OCI-LY3 (cell line): ENCODE results near the gene MFSD12.
"Not testable (repeated sequence)": the region's sequence is repeated elsewhere in the genome, so short reads cannot be mapped to it uniquely, and the experiment has no call there.

Experiments used
- H2AFZ ChIP-seq: fragments of 200-600, 300-600 bp; shearing (Covaris generic); 2 replicates; pipeline ENCODE4 v1.6.0; 2014; ENCODE audit warnings: antibody characterized with exemption, low read depth, low read length
- H3K27ac ChIP-seq: fragments of 200-600, 300-600 bp; sonication (generic); 2 replicates; pipeline ENCODE4 v1.5.1; 2014; ENCODE audit warnings: mild to moderate bottlenecking, low read length, moderate library complexity, mixed read lengths
- H3K27me3 ChIP-seq: fragments of 200-600, 300-600 bp; sonication (generic); 2 replicates; pipeline ENCODE4 v1.6.1; 2014; ENCODE audit warnings: low read depth, low read length, mixed read lengths
- H3K36me3 ChIP-seq: fragments of 200-600, 300-600 bp; sonication (generic); replicated peaks from 2 replicates; pipeline ENCODE3; 2014; ENCODE audit warnings: low read depth, low read length, mixed read lengths
- H3K4me1 ChIP-seq: fragments of 300-600, 200-600 bp; sonication (generic); 2 replicates; pipeline ENCODE4 v1.6.1; 2014; ENCODE audit warnings: low read length, mixed read lengths
- H3K4me2 ChIP-seq: fragments of 200-600, 300-600 bp; sonication (generic); 2 replicates; pipeline ENCODE4 v1.6.1; 2014; ENCODE audit warnings: low read length, mixed read lengths
- H3K4me3 ChIP-seq: fragments of 300-600, 200-600 bp; sonication (generic); 2 replicates; pipeline ENCODE4 v1.5.1; 2014; ENCODE audit warnings: antibody characterized with exemption, mild to moderate bottlenecking, low read length, moderate library complexity
- H3K79me2 ChIP-seq: fragments of 300-600, 200-600 bp; shearing (Covaris generic); 2 replicates; pipeline ENCODE4 v1.6.1; 2014; ENCODE audit warnings: mild to moderate bottlenecking, low read length, mixed read lengths
- H3K9ac ChIP-seq: fragments of 300-600, 200-600 bp; shearing (Covaris generic); 2 replicates; pipeline ENCODE4 v1.6.0; 2014; ENCODE audit warnings: mild to moderate bottlenecking, low read length, moderate library complexity
- H3K9me3 ChIP-seq: fragments of 200-600, 300-600 bp; shearing (Covaris generic); 2 replicates; pipeline ENCODE4 v1.6.1; 2014; ENCODE audit warnings: low read length, mixed read lengths; ENCODE audit not compliant: insufficient read depth
- H4K20me1 ChIP-seq: fragments of 200-600, 300-600 bp; sonication (generic); 2 replicates; pipeline ENCODE4 v1.6.1; 2016; ENCODE audit warnings: low read length, mixed read lengths; ENCODE audit not compliant: insufficient read depth
- EZH2phosphoT487 ChIP-seq: fragments of 200-600 bp; shearing (Covaris generic); IDR thresholded peaks from 2 replicates; pipeline ENCODE4 v1.6.1; 2018; ENCODE audit warnings: antibody characterized with exemption, mixed run types, low read depth
- TF ChIP-seq, protein P1 (sequence below): fragments of 200-600, 300-600 bp; sonication (generic); IDR thresholded peaks from 2 replicates; pipeline ENCODE4 v1.5.1; 2014; ENCODE audit warnings: antibody characterized with exemption, low read length, low read depth

Gene MFSD12

GRCh38 chr19:3510727-3511126 lies 46.7 kb downstream of the MFSD12 start:
- TF ChIP-seq, protein P1, sequence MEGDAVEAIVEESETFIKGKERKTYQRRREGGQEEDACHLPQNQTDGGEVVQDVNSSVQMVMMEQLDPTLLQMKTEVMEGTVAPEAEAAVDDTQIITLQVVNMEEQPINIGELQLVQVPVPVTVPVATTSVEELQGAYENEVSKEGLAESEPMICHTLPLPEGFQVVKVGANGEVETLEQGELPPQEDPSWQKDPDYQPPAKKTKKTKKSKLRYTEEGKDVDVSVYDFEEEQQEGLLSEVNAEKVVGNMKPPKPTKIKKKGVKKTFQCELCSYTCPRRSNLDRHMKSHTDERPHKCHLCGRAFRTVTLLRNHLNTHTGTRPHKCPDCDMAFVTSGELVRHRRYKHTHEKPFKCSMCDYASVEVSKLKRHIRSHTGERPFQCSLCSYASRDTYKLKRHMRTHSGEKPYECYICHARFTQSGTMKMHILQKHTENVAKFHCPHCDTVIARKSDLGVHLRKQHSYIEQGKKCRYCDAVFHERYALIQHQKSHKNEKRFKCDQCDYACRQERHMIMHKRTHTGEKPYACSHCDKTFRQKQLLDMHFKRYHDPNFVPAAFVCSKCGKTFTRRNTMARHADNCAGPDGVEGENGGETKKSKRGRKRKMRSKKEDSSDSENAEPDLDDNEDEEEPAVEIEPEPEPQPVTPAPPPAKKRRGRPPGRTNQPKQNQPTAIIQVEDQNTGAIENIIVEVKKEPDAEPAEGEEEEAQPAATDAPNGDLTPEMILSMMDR: no peak
- no peak for TF ChIP-seq EZH2phosphoT487
- peaks cover 27% of the 10 kb centered on the region for H3K36me3 ChIP-seq
- no peak overlapping the region for H3K9ac ChIP-seq
- H3K9me3 ChIP-seq: no peaks in the 10 kb centered on the region
- H3K4me1 ChIP-seq: peaks cover 8% of the 10 kb centered on the region
- no peak overlapping the region for H2AFZ ChIP-seq
- no peak overlapping the region for H3K4me3 ChIP-seq
- H3K27me3 ChIP-seq: no peaks in the 10 kb centered on the region
- H3K27ac ChIP-seq: no peak overlapping the region
- peaks cover 69% of the 10 kb centered on the region for H4K20me1 ChIP-seq
- peaks cover 92% of the 10 kb centered on the region for H3K79me2 ChIP-seq
- H3K4me2 ChIP-seq: no peak overlapping the region

- Histone ChIP-seq H2AFZ (no peak overlapping the region), H3K4me2 (no peak overlapping the region), H3K27me3 (no peaks in the 10 kb centered on the region), H3K9me3 (no peaks in the 10 kb centered on the region), H3K4me1 (peaks cover 14% of the 10 kb centered on the region), H3K27ac (no peak overlapping the region), H3K4me3 (no peak overlapping the region), H3K9ac (no peak overlapping the region), H3K36me3 (peaks cover 27% of the 10 kb centered on the region), H4K20me1 (peaks cover 60% of the 10 kb centered on the region), H3K79me2 (peaks cover 84% of the 10 kb centered on the region)
- TF ChIP-seq, protein P1: no peak
- no peak for TF ChIP-seq EZH2phosphoT487
These were observed 47.8 kb downstream of the MFSD12 start for GRCh38 chr19:3509566-3509989.

DNA sequence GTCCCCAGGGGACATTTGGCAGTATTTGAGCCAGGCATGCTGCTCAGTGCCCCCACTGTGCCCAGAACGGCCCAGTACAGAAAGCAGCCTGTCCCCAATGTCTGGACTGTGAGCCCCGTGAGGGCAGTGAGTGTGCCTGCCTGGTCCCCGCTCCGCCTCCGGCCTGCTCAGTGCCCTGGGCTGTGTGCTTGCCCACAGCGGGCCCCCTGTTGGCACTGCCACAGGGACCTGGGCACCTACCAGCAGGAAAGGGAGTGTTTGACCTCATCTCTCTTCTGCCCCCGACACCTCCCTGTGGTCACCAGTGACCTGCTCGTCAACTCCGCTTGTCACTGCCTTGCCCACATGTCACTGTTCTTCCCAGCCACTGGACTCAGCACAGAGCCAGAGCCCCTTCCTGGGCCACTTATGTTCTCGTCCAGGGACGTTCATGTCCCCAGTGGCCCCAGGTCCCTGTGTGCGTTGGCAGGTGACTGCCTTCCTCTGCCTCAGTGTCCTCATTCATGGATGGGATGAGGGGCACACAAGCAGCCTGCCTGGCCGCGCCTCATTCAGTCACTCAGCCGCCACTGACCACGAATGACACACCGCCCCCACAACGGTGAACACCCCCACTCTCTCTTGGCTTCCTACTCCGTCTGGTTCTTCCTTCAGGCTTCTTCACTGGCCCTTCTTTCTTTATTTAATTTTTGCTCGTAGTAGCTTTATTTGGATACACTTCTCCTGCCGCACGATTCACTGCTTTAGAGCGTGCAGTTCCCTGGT lies 48.4 kb downstream of the MFSD12 start:
- Histone ChIP-seq H3K27me3 (no peaks in the 10 kb centered on the region), H3K79me2 (peaks cover 78% of the 10 kb centered on the region), H3K9ac (no peak overlapping the region), H4K20me1 (peaks cover 54% of the 10 kb centered on the region), H3K4me2 (no peak overlapping the region), H2AFZ (no peak overlapping the region), H3K4me3 (no peak overlapping the region), H3K27ac (no peak overlapping the region), H3K4me1 (peaks cover 14% of the 10 kb centered on the region), H3K36me3 (peaks cover 27% of the 10 kb centered on the region), H3K9me3 (no peaks in the 10 kb centered on the region)
- TF ChIP-seq, protein P1: no peak
- no peak for TF ChIP-seq EZH2phosphoT487

DNA sequence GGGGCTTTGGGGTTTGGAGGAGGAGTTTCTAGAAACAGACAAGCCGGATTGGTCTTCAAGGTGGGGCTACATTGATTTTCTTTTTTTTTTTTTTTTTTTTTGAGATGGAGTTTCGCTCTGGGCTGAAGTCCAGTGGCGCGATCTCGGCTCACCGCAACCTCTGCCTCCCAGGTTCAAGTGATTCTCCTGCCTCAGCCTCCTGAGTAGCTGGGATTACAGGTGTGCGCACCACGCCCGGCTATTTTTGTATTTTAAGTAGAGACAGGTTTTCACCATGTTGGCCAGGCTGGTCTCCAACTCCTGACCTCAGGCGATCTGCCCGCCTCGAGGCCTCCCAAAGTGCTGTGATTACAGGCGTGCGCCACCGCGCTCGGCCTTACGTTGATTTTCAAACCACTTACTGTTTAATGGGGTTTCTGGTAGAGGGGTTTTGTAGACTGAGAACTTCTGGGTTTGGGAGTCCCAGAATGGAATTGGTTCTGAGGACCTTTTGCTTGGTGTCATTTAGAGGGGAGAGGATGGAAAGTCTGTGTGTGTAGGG lies 49.2 kb downstream of the MFSD12 start:
- not testable (repeated sequence) for H3K9me3 ChIP-seq, H3K4me2 ChIP-seq, H3K27ac ChIP-seq, H3K27me3 ChIP-seq, H3K4me3 ChIP-seq, H2AFZ ChIP-seq, H3K9ac ChIP-seq
- peaks cover 27% of the 10 kb centered on the region for H3K36me3 ChIP-seq
- H4K20me1 ChIP-seq: peaks cover 46% of the 10 kb centered on the region
- H3K4me1 ChIP-seq: peaks cover 14% of the 10 kb centered on the region
- H3K79me2 ChIP-seq: peaks cover 70% of the 10 kb centered on the region
